Heart left ventricle (tissue), 16 donors: Measurements from ENCODE around the gene OR2F1. TPM values are rescaled to one million over a fixed set of nuclear protein-coding genes. Genes with fewer than 3 reads are reported as not detected.

Experiments used
- ATAC-seq, 4 donors: fragments of 200-7000 bp; cut with Tn5 transposase; one replicate each; pipeline ENCODE4 v1.9.1; 2020 to 2022; ENCODE audit warnings: moderate library complexity in 4 of 4, mild to moderate bottlenecking in 3 of 4, moderate number of reproducible peaks in 1 of 4
- DNase-seq, 5 donors: peaks; one replicate each; pipeline ENCODE4 v3.0.0-alpha.2; 2020
- H3K27ac ChIP-seq, 12 donors: fragments of 200-600 bp; sonication (generic) in 4 of 12; one replicate each; pipeline versions ENCODE4 v1.5.0 to v1.8.0; 2016 to 2022; ENCODE audit warnings: mild to moderate bottlenecking in 2 of 12
- H3K27me3 ChIP-seq, 9 donors: fragments of 200-600 bp; sonication (generic) in 2 of 9; one replicate each; pipeline versions ENCODE4 v1.5.1 to v1.8.0; 2016 to 2022; ENCODE audit warnings: mild to moderate bottlenecking in 3 of 9
- H3K36me3 ChIP-seq, 9 donors: fragments of 200-600 bp; sonication (generic) in 2 of 9; one replicate each; pipeline versions ENCODE4 v1.5.0 to v1.8.0; 2018 to 2022; ENCODE audit warnings: mild to moderate bottlenecking in 2 of 9
- H3K4me1 ChIP-seq, 12 donors: fragments of 200-600 bp; sonication (generic) in 4 of 12; one replicate each; pipeline versions ENCODE4 v1.5.0 to v1.8.0; 2016 to 2022; ENCODE audit warnings: mild to moderate bottlenecking in 3 of 12
- H3K4me3 ChIP-seq, 12 donors: fragments of 200-600 bp; sonication (generic) in 4 of 12; one replicate each; pipeline versions ENCODE4 v1.5.0 to v1.8.0; 2017 to 2022; ENCODE audit warnings: mild to moderate bottlenecking in 9 of 12, moderate library complexity in 4 of 12
- H3K9me3 ChIP-seq, 12 donors: fragments of 200-600 bp; sonication (generic) in 4 of 12; one replicate each; pipeline versions ENCODE4 v1.5.0 to v1.8.0; 2016 to 2022; ENCODE audit warnings: mild to moderate bottlenecking in 1 of 12
- POLR2A ChIP-seq, 2 donors: fragments of 450-650 bp; IDR thresholded peaks; one replicate each; pipeline ENCODE4 v1.6.1; 2017; ENCODE audit warnings: antibody characterized with exemption in 2 of 2, mild to moderate bottlenecking in 2 of 2, moderate library complexity in 2 of 2
- WGBS, 4 donors: extraction: QIAGEN DNeasy Blood & Tissue Kit in 2 of 4; methylation state at CpG; one replicate each; pipeline versions ENCODE4 v1.1.5 to v1.1.7; 2013 to 2018; 5-methylcytosine and 5-hydroxymethylcytosine counted together
- intact Hi-C, 10 donors: fragments of 100-400 bp; cut with DNase I; formaldehyde crosslinking; loops; one replicate each; pipeline versions ENCODE4 v1.11.1 to v1.14.2; 2022
- polyA plus RNA-seq, 2 donors: library from polyadenylated mRNA; stranded (reverse); fragments of 200-250 nt; gene quantifications; one replicate each; pipeline ENCODE4 v1.2.3, GENCODE V29; 2013
- total RNA-seq, 9 donors: library from RNA; depleted of rRNA in 2 of 9; stranded (reverse); fragments of >200 nt in 2 of 9; fragmentation: NEBNext Ultra II Directional in 3 of 9; extraction: Animal tissue kit (Norgen Biotek cat#: 25700) in 3 of 9; gene quantifications; one replicate each; pipeline versions ENCODE4 v1.1.0 to v1.2.4, GENCODE V29; 2016 to 2023
- TF ChIP-seq, protein P1 (sequence below), 12 donors: fragments of 200-600 bp; sonication (generic) in 4 of 12; IDR thresholded peaks; one replicate each; pipeline versions ENCODE4 v1.5.0 to v1.8.0; 2018 to 2022; ENCODE audit warnings: antibody characterized with exemption in 12 of 12, mild to moderate bottlenecking in 5 of 12
- donor health status: ischemic (EF 13 %, LVEDD 7.1; RV severe dilation, severe dysfunction).
- donor health status: healthy with polysubstance abuse.
- donor health status: DM: no; HTN: yes; CAD: no.
- donor health status: DM: no; HTN: no; CAD: no.
- donor health status: ischemic (EF 25% LVEDD 6.9; RV normal size, moderate dysfunction).
- donor health status: ischemic (EF 25% LVEDD 5.7; RV mildly dilated, moderate dysfunction).
- donor health status: healthy.
- donor health status: DM: yes; HTN: yes; CAD: no.
- donor health status: ischemic (EF 35%, LVEDD 5.7; RV mildly dilated, moderate dysfunction).
- donor health status: nonischemic (EF 11% LVEDD 7.7; RV severe dilation, severe dysfunction).
- donor health status: DM: yes; HTN: yes; CAD: no.
- donor health status: PGD.
- donor health status: ischemic (EF 29% LVEDD 5.4; RV normal size, mild dysfunction).
- donor health status: nonischemic (EF 23%, LVEDD 6.1; RV moderate dilation, normal function).

The OR2F1 gene
- total and polyA plus RNA-seq, 11 donors, result not detected

- Histone ChIP-seq H3K4me3 (no peak overlapping the region), H3K27ac (no peak overlapping the region), H3K9me3 (no peaks in the 10 kb centered on the region), H3K36me3 (no peaks in the 10 kb centered on the region), H3K27me3 (no peaks in the 10 kb centered on the region), H3K4me1 (no peaks in the 10 kb centered on the region)
- intact Hi-C loops, result no loop called here
- WGBS, 4 donors, result 80 to 95% (median 87%) methylated on average over 4 of the region's 4 CpGs
- no peak for TF ChIP-seq POLR2A (IDR thresholded peaks at IDR 0.05)
- TF ChIP-seq, protein P1, sequence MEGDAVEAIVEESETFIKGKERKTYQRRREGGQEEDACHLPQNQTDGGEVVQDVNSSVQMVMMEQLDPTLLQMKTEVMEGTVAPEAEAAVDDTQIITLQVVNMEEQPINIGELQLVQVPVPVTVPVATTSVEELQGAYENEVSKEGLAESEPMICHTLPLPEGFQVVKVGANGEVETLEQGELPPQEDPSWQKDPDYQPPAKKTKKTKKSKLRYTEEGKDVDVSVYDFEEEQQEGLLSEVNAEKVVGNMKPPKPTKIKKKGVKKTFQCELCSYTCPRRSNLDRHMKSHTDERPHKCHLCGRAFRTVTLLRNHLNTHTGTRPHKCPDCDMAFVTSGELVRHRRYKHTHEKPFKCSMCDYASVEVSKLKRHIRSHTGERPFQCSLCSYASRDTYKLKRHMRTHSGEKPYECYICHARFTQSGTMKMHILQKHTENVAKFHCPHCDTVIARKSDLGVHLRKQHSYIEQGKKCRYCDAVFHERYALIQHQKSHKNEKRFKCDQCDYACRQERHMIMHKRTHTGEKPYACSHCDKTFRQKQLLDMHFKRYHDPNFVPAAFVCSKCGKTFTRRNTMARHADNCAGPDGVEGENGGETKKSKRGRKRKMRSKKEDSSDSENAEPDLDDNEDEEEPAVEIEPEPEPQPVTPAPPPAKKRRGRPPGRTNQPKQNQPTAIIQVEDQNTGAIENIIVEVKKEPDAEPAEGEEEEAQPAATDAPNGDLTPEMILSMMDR (IDR thresholded peaks at IDR 0.05), result no peak
- no peak for DNase-seq
- no peak for ATAC-seq
Observed at GRCh38 chr7:143945423-143945822, 9.2 kb upstream of the OR2F1 start.

DNA sequence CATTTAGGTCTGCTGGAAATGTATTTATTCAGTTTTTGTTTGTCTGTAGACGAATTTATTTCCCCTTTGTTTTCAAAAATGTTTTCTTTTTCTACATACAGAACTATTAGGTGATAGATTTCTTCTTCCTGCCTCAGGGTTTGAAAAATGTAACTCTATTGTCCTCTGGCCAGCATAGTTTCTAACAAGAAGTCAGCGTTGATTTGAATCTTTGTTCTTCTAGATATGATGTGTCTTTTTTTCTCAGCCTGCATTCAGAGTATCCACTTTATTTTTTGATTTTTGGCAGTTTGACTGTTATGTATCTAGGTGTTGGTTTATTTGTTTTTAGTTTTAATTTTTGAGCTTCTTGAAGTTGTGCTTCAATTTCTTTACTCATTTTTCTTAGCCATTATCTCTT is 7.5 kb upstream of the OR2F1 start:
- TF ChIP-seq POLR2A (IDR thresholded peaks at IDR 0.05), result no peak
- TF ChIP-seq, protein P1 (IDR thresholded peaks at IDR 0.05), result no peak
- 75 to 81% (median 76%) methylated on average over 2 of the region's 2 CpGs for WGBS, 4 donors
- Histone ChIP-seq H3K27me3 (no peaks in the 10 kb centered on the region), H3K4me3 (no peak overlapping the region), H3K4me1 (no peaks in the 10 kb centered on the region), H3K36me3 (no peaks in the 10 kb centered on the region), H3K27ac (no peak overlapping the region), H3K9me3 (no peaks in the 10 kb centered on the region)
- ATAC-seq (no peak), DNase-seq (no peak)
- intact Hi-C loops, result no loop called here

DNA sequence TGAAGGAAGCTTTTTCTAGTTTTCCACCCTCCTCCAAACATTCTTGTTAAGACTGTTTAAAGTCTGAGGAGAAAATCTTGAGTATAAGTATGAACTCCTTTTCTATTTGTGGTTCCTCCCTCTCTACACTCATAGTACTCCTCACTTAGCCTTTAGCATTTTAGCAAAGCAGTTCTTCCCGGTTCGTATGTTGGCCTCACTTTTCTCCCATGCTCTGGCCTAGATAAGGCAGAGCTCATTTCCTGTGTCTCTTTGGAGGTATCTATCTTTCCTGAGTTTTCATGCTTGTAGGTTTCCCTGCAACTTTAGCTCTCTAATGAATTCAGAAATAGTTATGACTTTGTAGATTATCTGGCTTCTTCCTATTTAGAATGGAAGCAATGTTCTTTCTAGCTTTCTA is 5.9 kb upstream of the OR2F1 start:
- Histone ChIP-seq H3K36me3 (no peaks in the 10 kb centered on the region), H3K4me3 (no peak overlapping the region), H3K9me3 (no peaks in the 10 kb centered on the region), H3K27ac (no peak overlapping the region), H3K27me3 (no peaks in the 10 kb centered on the region), H3K4me1 (no peaks in the 10 kb centered on the region)
- DNase-seq (no peak), ATAC-seq (no peak)
- intact Hi-C loops, result no loop called here
- TF ChIP-seq POLR2A (IDR thresholded peaks at IDR 0.05), result no peak
- TF ChIP-seq, protein P1 (IDR thresholded peaks at IDR 0.05), result no peak
- WGBS, 4 donors, result 21 to 48% (median 38%) methylated on average over 2 of the region's 2 CpGs

DNA sequence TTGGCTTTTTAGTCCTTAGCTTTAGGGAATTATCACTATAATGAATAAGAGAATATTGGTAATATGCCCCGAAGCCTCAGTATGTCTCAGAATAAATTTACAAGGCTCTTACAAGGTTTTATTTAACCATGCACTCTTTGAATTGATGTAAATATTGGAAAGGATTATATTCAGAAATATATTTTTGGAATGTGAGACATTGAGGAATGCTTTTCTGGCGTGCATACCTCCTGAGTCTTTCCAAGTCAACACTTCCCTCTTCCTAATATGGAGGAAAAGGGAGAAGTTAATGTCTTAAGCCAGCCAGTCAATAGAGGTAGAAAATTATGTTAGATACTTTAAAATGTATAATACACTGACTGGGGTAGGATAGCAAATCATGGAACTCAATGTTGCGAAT is 1.2 kb upstream of the OR2F1 start:
- ATAC-seq, result no peak
- intact Hi-C loops, result no loop called here
- Histone ChIP-seq H3K4me3 (no peak overlapping the region), H3K9me3 (no peaks in the 10 kb centered on the region), H3K27me3 (no peaks in the 10 kb centered on the region), H3K27ac (no peak overlapping the region), H3K36me3 (no peaks in the 10 kb centered on the region), H3K4me1 (no peaks in the 10 kb centered on the region)
- WGBS, 4 donors, result 72 to 86% (median 81%) methylated on average over 3 of the region's 3 CpGs
- TF ChIP-seq, protein P1 (IDR thresholded peaks at IDR 0.05), result no peak
- no peak for TF ChIP-seq POLR2A (IDR thresholded peaks at IDR 0.05)
- no peak for DNase-seq
